Progenitor cell of endocrine pancreas (in vitro differentiated cells): ENCODE data around the gene PLXNA2. TPM values are rescaled to one million over a fixed set of nuclear protein-coding genes. Genes with fewer than 3 reads are reported as not detected.

Experiments used
- DNase-seq: peaks from one replicate; pipeline ENCODE4 v3.0.0; 2021; ENCODE audit warnings: low spot score; ENCODE audit not compliant: unreplicated experiment
- H3K27ac Mint-ChIP-seq: 2 replicates; pipeline ENCODE4 v1.8.0; 2021; ENCODE audit warnings: mild to moderate bottlenecking, moderate library complexity, mixed read lengths
- H3K27me3 Mint-ChIP-seq: 2 replicates; pipeline ENCODE4 v1.8.0; 2021; ENCODE audit warnings: mixed read lengths
- H3K36me3 Mint-ChIP-seq: 2 replicates; pipeline ENCODE4 v1.8.0; 2022; ENCODE audit warnings: mixed read lengths; ENCODE audit not compliant: insufficient read depth
- H3K4me1 Mint-ChIP-seq: 2 replicates; pipeline ENCODE4 v1.8.0; 2021; ENCODE audit warnings: low read depth, mixed read lengths
- H3K4me3 Mint-ChIP-seq: 2 replicates; pipeline ENCODE4 v1.8.0; 2021; ENCODE audit warnings: low read depth, mild to moderate bottlenecking, moderate library complexity, mixed read lengths
- H3K9me3 Mint-ChIP-seq: 2 replicates; pipeline ENCODE4 v1.8.0; 2021; ENCODE audit warnings: low read depth, mixed read lengths
- total RNA-seq: library from RNA; stranded (reverse); gene quantifications from 2 replicates; pipeline ENCODE4 v1.2.1, GENCODE V29; 2021
- TF ChIP-seq, protein P1 (sequence below): fragments of 200-600 bp; sonication (generic); IDR thresholded peaks from one replicate; pipeline ENCODE4 v1.5.0; 2021; ENCODE audit warnings: antibody characterized with exemption, mild to moderate bottlenecking; ENCODE audit not compliant: unreplicated experiment

PLXNA2 gene
- total RNA-seq, 1 donor from 2014 or later: 34.9 TPM

DNA sequence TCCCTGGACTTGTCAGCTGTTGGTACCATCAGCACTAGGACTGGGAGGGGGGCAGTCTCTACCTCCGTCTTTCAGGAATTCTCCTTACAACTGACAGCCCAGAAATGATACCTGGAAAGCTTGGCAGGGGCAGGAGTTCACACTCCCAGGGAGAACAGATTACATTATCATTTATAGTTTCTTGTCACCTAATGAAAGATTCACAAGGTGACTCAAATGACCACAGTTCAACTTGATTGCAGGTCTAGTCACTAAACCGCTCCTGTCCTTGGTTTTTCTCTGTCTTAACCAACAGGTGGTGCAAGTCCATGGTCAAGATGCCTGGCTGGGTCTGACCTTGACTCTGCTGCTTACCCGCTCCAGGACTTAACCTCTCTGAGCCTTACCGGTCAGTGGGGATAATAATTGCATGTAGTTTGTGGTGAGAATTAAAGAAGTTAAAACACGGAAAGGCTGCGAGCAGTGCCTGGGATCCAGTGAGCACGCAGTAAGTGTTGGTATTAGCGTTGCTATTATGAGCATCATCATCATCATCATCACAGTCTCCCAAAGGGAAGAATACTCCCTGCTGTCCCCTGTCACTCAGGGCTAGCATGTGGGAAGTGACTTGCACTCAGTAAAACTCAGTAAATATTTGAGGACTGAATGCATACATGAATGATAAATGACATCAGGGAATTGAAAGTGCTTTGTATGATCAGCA is 207.9 kb downstream of the PLXNA2 start:
- Mint-ChIP-seq H3K27ac (no peak overlapping the region), H3K4me1 (no peaks in the 10 kb centered on the region), H3K27me3 (peaks cover 12% of the 10 kb centered on the region), H3K9me3 (no peaks in the 10 kb centered on the region), H3K36me3 (peaks cover 11% of the 10 kb centered on the region), H3K4me3 (no peak overlapping the region)
- no peak for DNase-seq
- TF ChIP-seq, protein P1, sequence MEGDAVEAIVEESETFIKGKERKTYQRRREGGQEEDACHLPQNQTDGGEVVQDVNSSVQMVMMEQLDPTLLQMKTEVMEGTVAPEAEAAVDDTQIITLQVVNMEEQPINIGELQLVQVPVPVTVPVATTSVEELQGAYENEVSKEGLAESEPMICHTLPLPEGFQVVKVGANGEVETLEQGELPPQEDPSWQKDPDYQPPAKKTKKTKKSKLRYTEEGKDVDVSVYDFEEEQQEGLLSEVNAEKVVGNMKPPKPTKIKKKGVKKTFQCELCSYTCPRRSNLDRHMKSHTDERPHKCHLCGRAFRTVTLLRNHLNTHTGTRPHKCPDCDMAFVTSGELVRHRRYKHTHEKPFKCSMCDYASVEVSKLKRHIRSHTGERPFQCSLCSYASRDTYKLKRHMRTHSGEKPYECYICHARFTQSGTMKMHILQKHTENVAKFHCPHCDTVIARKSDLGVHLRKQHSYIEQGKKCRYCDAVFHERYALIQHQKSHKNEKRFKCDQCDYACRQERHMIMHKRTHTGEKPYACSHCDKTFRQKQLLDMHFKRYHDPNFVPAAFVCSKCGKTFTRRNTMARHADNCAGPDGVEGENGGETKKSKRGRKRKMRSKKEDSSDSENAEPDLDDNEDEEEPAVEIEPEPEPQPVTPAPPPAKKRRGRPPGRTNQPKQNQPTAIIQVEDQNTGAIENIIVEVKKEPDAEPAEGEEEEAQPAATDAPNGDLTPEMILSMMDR: peak; percentile 59

DNA sequence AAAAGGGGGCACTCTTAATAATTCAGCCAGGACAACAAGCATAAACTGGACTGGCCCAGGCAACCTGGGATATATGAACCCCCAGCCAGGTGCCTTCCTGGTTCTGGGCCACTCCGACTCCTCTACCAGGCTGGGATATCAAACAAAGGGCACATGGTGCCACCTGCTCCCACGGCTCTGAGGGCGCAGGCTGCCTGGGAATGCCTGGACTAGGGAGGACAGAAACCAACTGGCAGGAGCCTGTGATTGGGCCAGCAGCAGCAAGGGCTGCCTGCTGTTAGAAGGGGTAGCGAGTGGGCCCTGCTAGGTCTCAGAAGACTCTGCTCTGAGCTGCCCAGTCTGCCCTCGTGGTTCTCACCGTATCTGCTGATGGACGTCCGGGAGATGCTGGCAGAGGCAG is 210.0 kb downstream of the PLXNA2 start:
- H3K4me3 Mint-ChIP-seq: no peak overlapping the region
- peaks cover 19% of the 10 kb centered on the region for H3K27me3 Mint-ChIP-seq
- DNase-seq: no peak
- no peaks in the 10 kb centered on the region for H3K9me3 Mint-ChIP-seq
- TF ChIP-seq, protein P1: no peak
- H3K36me3 Mint-ChIP-seq: peaks cover 11% of the 10 kb centered on the region
- H3K27ac Mint-ChIP-seq: no peak overlapping the region
- no peaks in the 10 kb centered on the region for H3K4me1 Mint-ChIP-seq

DNA sequence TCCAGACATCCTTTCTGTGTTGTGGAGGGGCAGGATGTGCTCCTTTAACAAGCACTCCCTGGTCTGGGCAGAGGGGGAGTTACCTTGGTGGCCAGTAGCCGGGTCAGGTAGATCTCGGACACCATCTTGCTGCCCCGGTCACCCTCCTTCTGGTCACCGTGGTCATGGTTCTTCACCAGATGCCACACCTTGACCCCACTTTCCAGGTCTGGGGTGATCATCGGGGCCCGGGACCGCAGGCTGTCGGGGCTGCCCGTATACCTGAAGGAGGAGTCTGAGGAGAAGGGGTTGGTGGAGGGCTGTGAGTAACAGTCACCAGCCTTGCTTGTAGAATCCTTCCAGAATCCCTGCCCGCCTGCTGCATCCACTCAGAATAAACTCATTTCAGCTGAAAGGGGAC is 210.9 kb downstream of the PLXNA2 start:
- peaks cover 13% of the 10 kb centered on the region for H3K36me3 Mint-ChIP-seq
- DNase-seq: no peak
- no peak overlapping the region for H3K4me3 Mint-ChIP-seq
- TF ChIP-seq, protein P1: no peak
- peaks cover 19% of the 10 kb centered on the region for H3K27me3 Mint-ChIP-seq
- no peaks in the 10 kb centered on the region for H3K9me3 Mint-ChIP-seq
- H3K4me1 Mint-ChIP-seq: no peaks in the 10 kb centered on the region
- no peak overlapping the region for H3K27ac Mint-ChIP-seq

DNA sequence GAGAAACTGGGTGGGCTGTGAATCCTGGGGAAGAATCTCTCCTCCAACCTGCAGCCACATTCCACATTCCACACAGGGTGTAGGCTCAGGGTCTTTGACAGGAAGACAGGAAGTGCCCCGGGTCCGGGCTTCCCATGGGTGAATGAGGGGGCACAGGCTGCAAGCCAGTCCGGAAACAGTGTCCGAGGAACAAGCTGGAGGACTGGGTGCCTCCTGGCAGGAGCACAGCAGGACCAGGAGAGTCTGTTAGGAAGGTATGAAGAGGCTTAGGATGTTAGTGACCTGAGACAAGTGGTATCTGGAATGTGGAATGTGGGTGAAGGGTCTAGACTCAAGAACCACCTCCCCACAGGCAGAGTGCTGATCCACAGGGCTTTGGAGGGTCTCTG is 212.3 kb downstream of the PLXNA2 start:
- Mint-ChIP-seq H3K4me1 (no peaks in the 10 kb centered on the region), H3K9me3 (no peaks in the 10 kb centered on the region), H3K4me3 (no peak overlapping the region), H3K36me3 (peaks cover 11% of the 10 kb centered on the region), H3K27me3 (peaks cover 13% of the 10 kb centered on the region), H3K27ac (no peak overlapping the region)
- TF ChIP-seq, protein P1: no peak
- no peak for DNase-seq

DNA sequence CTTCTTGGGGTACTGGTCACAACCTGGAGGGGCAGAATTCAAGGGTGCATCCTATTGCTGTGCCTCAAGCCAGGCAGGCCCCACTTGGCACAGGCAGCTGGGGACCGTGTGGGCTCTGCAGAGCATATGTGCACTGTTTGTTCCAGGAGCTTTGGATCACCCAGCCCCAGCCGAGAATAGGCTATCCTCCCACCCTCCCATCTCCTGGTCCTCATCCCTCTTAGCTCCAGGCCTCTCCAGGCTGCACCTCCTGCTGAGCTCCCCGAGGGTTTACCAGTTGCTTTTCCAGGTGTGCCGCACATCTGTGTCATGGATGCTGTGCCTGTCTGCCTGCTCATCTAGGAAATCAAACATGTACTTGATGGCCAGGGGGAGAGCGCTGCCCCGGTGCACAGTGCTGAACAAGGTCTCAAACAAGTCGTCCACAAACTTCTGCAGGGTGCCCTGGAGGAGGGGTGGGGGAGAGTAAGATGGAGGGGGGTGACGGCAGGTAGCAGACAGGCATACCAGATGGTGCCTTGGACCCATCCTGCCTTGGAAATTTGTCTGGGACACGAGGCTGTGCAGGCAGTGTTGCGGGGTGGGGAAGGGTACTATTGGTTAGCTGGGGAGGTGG is 212.8 kb downstream of the PLXNA2 start:
- Mint-ChIP-seq H3K4me1 (no peaks in the 10 kb centered on the region), H3K27ac (no peak overlapping the region), H3K36me3 (peaks cover 12% of the 10 kb centered on the region), H3K4me3 (no peak overlapping the region), H3K9me3 (no peaks in the 10 kb centered on the region), H3K27me3 (peaks cover 11% of the 10 kb centered on the region)
- DNase-seq: no peak
- TF ChIP-seq, protein P1: no peak
